Bronchial smooth muscle cell (primary cell): Measurements from ENCODE around the gene FBXL4. TPM values are rescaled to one million over a fixed set of nuclear protein-coding genes. Genes with fewer than 3 reads are reported as not detected.

Experiments
- total RNA-seq: library from RNA; depleted of rRNA; stranded (reverse); fragments of >200 nt; gene quantifications from 2 replicates; pipeline ENCODE4 v1.2.1, GENCODE V29; 2014

The FBXL4 gene
- total RNA-seq: 7.1 and 12.0 TPM in 2 replicates

DNA sequence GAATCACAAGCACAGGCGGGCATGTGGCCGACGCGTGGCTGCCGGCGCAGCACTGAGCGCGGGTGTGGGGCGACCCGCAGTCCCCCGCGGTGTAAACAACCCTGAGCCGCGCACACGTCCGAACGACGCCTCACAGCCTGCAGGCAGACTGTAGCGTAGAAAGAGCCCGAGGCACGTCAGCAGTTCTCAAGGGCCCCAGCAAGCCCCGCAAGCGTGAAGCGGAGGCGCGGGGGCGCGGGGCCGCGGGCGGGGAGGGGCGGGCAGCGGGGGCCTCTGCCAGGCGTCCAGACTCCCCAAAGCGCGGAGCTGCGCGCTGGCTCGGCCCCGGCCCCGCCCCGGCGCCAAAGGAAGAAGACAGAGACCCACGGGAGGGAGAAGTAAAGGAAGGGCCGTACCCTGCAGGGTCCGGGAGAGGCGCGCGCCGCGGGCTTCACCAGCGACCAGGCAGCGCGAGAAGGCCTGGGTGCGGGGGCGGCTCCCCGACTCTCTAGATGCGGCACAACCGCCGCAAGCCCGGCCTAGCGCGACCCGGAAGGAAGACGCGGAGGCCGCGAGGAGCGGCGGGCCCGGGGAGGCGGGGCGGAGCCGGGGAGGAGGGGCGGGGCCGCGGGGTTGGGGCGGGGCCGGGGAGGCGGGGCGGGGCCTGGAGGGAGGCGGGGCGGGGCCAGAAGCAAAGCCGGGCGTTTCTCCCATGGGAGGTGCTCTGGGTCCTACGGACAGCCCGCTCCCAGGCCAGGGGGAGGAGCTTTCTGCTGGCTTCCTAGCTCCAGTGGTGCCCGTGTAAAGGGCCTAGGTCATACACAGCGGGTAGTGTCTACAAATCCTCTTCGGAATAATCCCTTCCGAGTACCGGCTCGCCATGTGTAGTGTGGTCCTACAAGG lies at the start of gene FBXL4:
TSS of gene FBXL4 (minus strand) at position 536 of the 882 bp plus-strand sequence. CDS start 20,958 bp downstream, outside the sequence.

DNA sequence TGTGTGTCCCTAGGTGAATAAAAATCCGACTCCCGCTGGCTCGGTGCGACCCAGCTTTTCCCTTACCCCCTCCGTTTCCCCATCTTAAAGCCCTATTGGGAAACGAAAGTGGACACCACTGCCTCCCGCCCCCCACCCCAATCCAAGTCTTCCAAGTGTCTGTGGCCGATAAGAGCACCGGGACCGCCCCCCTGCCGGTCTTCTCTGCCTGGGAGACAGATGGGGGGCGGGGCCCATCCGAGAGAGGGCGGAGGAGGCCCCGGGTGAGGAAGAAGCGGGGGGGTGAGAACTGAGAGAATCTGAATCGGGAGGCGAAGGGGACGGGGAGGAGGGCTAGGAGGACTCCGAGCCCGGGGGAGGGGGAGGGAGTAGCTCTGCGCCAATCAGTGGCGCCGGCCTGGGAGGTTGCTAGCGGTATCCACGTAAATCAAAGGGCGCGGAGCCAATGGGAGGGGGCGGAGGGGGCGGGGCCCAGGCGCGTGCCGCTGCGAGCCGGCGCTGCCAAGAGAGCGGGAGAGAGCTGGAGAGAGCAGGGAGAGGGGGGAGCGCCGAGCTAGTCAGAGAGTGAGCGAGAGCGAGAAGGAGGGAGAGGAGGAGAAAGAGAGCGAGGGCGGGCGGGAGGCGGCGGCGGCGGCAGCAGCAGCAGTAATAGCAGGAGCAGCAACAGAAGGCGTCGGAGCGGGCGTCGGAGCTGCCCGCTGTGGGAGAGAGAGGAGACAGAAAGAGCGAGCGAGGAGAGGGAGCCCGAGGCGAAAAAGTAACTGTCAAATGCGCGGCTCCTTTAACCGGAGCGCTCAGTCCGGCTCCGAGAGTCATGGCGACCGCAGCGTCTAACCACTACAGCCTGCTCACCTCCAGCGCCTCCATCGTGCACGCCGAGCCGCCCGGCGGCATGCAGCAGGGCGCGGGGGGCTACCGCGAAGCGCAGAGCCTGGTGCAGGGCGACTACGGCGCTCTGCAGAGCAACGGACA lies 113.4 kb downstream of the FBXL4 start, which contains the start of gene POU3F2:
TSS of gene POU3F2 (plus strand) at position 515 of the 972 bp plus-strand sequence. CDS start at position 815, 300 bp downstream.

Other genes starting within 250 kb of the FBXL4 start
- under 0.01 TPM in 2 replicates for gene POU3F2, start 113.4 kb downstream of the FBXL4 start, total RNA-seq